Activated CD4-positive, alpha-beta T cell treated with anti-CD3 and anti-CD28 coated beads, Interleukin-2, Interleukin-6, amounts not matched to agents 100 ng/mL and 50 ng/mL, durations not matched to agents 16 hours and 8 hours (primary cell): ENCODE results near the gene LRRC27.

Experiments used
- DNase-seq: peaks from one replicate; pipeline ENCODE4 v3.0.0-alpha.2; 2020

LRRC27 gene

DNA sequence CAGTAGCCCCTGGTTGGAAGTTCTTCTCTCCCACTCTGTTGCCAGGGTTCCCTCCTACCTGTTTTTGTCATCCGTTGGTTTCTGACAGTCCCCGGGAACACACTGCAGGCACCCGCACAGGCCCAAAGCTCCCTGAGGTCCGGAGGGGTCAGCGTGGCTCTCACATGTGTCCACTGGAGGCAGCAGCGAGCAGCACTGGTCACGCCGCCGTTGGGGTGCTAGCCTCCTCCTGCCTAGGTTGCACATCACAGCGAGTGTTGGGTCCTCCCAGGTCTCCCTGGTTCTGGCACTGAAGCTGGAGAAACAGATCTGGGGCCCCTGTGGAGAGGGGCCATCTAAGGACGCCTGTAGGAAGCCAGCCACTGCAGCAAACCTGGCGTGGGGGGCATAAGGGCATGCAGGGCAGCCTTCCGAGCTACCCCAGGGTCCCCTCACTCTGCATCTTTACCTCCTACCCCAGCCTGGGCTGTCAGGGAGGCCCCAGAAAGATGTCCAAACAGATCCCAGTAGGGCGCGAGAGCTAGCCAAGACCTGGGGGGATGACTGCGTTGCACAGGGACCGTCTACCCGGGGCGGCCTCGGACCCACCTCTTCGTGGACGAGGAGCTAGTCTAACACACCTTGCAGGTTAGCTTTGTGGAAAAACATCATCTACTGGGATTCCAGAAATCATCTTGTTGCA is 28.9 kb downstream of the LRRC27 start:
- peak; percentile 36 for DNase-seq

DNA sequence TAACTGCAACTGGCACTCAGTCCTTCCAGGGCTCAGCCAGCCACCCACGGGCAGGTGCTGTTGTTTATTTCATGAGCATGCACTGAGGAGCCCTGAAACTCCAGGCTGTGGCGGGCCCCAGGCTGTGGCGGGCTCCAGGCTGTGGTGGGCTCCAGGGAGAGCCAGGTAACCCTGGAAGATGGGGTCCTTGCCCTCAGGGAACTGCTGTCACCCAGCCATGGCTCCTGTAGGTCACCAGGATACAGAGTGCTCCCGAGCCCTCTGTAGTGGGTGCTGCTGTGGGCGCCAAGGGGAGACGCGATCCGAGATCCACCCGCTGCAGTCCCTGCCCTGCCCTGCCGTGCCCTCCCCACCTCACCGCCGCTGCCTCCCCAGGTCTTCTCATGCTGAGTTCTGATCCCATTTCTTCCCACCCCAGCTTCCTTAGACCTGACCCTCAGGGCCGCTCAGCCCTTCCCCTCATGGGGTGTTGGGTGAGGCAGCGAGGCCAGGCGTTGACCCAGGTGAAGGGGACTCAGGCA is 29.6 kb downstream of the LRRC27 start:
- no peak for DNase-seq

DNA sequence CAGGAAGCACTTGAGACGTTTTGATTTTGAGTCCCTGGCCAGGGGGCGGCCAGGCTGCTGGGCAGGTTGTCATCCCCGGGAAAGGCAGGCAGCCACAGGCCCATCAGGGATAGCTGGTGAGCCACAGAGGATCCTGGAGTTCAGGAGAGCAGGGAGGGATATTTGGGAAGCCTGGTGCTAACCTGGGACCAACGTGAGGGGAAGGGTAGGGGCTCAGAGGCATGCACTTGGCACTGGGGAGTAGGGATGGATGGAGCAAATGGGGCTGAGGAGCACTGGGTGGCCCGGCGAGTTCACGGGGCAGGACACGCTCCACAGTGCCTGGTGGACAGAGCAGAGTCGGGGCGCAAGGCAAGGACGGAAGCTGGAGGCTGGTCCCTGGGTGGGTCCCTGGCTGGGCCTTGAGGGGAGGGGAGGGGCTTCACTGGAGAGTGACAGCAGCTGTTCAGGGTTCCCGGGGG is 30.2 kb downstream of the LRRC27 start:
- DNase-seq = no peak

DNA sequence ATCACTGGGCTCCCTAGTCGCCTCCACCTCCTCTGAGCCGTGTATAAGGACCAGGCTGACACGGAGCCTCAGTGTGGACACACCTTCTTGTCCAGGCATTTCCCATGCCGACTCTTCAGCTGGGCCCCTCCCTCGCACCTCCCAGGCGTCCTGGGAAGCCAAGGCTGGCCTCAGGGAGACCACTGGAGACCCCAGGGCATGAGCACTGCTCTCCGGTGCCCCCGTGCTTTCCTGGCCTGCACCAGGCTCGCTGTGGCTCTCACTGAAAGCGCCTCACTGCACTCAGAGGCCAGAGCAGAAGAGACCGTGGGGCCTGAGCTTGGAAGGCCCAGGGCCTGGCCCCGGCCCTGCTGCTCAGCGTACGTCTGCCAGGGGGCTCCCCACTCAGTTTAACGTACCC is 31.4 kb downstream of the LRRC27 start:
- DNase-seq = no peak

DNA sequence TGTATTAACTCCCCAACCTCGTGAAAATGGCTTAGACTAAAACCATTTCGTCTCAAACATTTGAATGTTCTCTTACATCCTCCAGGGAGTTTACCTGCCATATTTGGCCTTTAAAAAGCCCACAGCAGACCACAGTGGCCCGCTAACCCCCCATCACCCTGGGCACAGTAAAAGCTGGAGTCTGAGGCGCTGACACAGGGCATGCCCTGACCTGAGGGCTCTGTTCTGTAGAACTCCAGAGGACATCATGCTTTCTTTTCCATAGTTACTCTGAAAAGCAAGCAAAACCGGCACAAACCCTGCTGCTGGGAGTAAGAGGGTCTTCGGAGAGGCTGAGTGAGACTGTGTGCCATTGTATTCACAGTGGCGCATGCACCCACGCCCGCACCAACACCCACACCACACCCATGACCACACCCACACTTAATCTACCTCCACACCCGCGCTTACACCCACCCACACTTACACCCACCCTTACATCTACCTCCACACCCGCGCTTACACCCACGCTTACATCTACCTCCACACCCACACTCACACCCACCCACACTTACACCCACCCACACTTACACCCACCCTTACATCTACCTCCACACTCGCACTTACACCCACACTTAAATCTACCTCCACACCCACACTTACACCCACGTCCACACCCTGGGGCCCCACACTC is 32.1 kb downstream of the LRRC27 start:
- no peak for DNase-seq

DNA sequence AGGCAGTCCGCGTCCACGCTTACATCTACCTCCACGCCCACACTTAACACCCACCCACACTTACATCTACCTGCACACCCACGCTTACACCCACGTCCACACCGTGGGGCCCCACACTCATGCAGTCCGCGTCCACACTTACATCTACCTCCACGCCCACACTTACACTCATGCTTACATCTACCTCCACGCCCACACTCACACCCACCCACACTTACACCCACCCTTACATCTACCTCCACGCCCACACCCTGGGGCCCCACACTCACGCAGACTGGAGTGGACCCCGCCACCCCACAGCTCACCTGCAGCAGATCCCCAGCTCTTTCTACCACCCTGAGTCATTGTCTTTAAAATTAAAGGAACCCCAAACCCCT is 32.6 kb downstream of the LRRC27 start:
- DNase-seq = no peak

- DNase-seq = no peak
Observed at GRCh38 chr10:132365102-132365501, 33.1 kb downstream of the LRRC27 start.

DNA sequence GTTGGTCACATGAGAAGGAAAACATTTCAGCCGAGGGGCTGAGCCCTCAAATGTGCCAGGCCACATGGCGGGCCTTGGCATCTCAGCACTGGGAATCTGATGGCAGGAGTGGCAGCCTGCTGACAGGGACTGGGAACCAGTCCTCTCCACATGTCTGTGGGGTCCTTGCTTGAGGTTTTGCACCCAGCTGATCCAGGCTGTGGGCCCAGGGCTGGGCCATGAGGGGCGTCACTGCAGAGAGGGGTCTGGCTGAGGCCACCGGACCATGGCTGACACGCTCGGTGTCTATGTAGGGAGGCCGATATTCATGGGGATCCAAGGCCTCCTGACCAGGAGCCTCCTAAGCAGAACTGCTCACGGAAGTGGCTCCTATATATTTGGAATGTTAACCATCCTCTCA is 34.0 kb downstream of the LRRC27 start:
- DNase-seq = no peak

DNA sequence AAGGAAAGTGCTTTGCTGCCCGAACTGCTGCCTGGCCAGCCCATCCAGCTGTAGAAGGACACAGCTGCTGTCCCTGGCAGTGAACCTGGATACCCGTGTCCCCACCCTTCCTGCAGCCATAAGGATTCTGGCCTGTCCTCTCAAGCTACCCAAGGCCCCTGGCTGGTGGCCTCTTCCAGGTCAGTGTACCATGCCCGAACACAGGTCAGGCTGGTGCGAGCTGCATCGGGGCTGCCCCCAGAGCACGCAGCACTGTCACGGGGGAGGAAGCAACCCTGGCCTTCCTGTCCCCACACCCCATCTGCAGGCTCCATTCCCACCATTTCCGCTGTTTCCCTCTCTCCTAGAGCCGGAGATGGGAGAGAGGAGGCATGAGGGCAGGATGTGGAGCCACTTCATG is 34.5 kb downstream of the LRRC27 start:
- DNase-seq = no peak

DNA sequence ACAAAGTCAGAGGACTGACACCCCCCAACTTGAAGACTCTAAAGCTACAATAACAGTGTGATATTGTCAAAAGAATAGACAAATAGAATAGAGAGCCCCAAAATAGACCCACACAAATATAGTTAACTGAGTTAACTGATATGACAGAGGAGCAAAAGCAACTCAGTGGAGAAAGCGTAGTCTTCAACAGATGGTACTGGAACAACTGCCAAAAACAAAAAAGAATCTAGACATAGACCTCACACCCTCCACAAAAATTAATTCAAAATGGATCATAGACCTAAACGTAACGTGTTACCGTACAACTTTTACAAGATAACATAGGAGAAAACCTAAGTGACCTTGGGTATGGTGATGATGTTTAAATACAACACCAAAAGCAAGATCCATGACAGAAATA is 36.4 kb downstream of the LRRC27 start:
- no peak for DNase-seq

GRCh38 chr10:132368881-132369635 is 37.1 kb downstream of the LRRC27 start:
- no peak for DNase-seq

GRCh38 chr10:132369636-132370185 is 37.7 kb downstream of the LRRC27 start:
- no peak for DNase-seq

GRCh38 chr10:132370426-132371340 is 38.7 kb downstream of the LRRC27 start:
- DNase-seq = no peak

GRCh38 chr10:132371641-132372081 is 39.7 kb downstream of the LRRC27 start:
- peak; percentile 39 for DNase-seq

GRCh38 chr10:132372516-132373095 is 40.6 kb downstream of the LRRC27 start:
- DNase-seq = no peak

DNA sequence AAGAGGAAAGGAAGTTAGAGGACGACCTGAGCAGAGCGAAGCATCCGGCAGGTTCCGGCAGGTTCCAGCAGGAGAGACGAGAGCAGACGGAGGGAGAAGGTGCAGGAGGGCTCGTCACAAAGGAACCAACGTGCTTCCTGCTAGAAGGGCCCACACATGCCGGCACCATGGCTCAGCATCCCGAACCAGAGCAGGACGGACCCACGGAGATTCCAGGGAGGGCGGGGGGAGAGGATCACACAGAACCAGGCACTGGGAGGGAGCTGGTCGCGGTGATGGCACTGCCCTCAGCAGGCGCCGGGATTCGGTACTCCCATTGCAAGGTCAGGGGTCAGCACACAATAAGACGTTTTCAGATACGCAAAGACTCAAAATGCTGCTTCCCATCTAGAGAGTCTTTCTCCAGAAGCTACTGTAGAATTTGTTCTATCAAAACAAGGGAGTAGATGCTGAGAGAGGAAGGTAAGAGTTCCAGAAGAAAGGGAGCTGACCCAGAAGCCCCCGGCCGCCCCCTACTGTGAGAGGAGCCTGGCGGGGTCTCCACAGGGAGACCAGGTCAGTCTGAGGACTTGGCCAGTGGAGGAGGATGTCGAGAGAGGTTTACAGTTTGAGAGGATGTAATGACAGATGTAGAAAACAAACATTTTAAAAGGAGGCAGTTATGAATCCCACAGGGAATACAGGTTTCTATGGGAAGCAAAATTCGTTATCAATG is 41.4 kb downstream of the LRRC27 start:
- no peak for DNase-seq

- no peak for DNase-seq
Observed at GRCh38 chr10:132374176-132374575, 42.2 kb downstream of the LRRC27 start.

GRCh38 chr10:132374612-132375011 is 42.6 kb downstream of the LRRC27 start:
- no peak for DNase-seq

DNA sequence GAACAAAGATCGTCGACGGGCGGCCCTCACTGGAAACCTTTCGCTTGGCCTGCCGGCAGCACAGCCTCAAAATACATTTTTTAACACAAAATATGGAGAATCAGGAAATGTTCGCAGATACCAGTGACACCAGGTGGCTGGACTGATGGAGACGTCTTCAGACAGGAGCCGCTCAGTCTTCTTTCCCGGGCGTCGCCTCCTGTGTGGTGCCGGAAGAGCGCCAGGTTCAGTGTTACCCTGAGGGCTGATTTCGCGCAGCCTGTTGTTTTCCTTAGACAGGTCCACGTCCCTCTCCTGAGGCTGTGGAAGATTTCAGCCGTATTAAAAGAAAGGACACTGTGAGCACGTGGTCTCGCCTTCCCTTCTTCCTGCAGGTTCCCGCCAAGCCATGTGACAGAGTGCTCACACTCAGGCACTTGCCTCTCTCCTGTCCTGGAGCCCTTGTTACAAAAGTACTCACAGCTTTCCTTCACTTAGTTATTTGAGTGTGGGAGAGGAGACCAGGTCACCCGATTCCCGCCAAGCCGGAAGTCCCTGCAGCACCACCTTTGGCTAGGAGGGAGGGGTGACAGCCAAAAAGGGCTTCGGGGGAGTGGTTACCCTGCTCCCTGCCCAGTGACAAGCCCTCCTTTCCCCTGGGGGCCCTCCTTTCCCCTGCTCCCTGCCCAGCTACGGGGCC is 43.3 kb downstream of the LRRC27 start:
- DNase-seq = no peak

DNA sequence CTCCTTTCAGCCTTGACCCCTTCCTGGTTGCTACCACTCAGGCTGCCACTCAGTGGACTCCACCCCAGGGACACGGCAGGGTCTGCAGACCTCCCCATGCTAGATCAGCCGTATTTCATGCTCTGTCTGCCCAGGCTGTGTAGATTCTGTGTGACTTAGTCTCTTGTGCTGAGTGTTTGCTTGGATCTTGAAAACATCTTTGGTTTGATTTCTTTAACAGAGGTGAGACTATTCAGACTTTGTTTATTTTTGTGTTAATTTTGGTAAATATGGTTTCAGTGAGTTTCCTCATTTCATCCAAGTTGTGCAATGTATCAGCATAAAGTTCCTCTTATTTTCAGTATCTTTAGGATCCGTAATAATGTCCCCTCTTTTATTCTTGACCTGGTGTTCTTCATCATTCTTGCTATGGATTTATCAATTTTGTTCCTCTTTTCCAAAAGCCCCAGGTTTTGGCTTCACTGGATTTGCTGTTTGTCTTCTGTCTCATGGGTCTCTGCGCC is 43.9 kb downstream of the LRRC27 start:
- DNase-seq = no peak
